Measurements from ENCODE around the gene ZNF724.
"Not testable (repeated sequence)": the region's sequence is repeated elsewhere in the genome, so short reads cannot be mapped to it uniquely, and the experiment has no call there.

ZNF724 gene

DNA sequence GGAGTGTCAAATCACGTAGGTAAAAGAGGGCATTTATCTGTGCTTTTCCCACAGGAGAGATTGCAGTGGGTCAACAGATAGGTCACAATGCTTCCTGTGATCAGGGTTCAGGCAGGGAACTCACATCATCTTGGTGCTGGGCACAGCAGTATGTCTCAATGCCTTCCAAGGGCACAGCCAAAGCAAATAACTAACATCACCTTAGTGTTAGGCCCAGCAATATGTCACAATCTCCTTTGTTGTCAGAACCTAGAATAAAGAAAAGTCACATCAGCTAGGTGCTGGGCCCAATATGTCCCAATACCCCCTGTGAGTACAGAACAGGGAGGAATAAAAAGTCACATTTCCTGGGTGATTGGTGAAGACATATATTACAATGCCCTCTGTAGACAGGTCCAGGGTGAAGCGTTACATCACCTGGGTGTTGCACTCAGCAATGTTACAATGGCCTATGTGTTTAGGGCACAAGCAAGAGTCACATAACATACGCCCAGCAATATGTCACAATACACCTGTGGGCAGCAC, 11.4 kb upstream of the ZNF724 start:
- no peak overlapping the region for H3K4me3 ChIP-seq (ENCODE audit: low read depth, low read length)
- TF ChIP-seq, protein P1, sequence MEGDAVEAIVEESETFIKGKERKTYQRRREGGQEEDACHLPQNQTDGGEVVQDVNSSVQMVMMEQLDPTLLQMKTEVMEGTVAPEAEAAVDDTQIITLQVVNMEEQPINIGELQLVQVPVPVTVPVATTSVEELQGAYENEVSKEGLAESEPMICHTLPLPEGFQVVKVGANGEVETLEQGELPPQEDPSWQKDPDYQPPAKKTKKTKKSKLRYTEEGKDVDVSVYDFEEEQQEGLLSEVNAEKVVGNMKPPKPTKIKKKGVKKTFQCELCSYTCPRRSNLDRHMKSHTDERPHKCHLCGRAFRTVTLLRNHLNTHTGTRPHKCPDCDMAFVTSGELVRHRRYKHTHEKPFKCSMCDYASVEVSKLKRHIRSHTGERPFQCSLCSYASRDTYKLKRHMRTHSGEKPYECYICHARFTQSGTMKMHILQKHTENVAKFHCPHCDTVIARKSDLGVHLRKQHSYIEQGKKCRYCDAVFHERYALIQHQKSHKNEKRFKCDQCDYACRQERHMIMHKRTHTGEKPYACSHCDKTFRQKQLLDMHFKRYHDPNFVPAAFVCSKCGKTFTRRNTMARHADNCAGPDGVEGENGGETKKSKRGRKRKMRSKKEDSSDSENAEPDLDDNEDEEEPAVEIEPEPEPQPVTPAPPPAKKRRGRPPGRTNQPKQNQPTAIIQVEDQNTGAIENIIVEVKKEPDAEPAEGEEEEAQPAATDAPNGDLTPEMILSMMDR (IDR thresholded peaks at IDR 0.05; ENCODE audit: borderline replicate concordance, insufficient read depth, low read depth, low read length), result no peak

GRCh38 chr19:23260956-23261355, 10.8 kb upstream of the ZNF724 start:
- no peak overlapping the region for H3K4me3 ChIP-seq (ENCODE audit: low read depth, low read length)
- TF ChIP-seq, protein P1 (IDR thresholded peaks at IDR 0.05; ENCODE audit: borderline replicate concordance, insufficient read depth, low read depth, low read length), result no peak

DNA sequence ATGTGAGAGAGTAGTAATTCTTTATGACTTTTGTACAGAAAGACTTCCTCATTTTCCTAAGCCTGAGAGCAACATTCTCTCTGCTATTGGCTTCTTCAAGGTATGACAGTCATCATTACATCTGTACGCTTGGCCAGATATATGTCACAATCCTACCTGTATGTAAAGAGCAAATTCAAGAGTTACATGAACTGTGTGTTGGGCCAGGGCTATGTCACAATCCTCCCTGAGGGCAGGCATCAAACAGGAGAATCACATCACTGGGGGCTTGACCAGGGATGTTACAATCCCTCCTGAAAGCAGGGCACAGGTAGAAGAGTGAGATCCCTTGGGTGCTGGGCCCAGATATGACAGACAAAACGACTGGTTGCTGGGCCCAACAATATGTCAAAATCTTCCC, 9.8 kb upstream of the ZNF724 start:
- TF ChIP-seq, protein P1 (IDR thresholded peaks at IDR 0.05; ENCODE audit: borderline replicate concordance, insufficient read depth, low read depth, low read length), result no peak

GRCh38 chr19:23255700-23256099, 5.5 kb upstream of the ZNF724 start:
- H3K4me3 ChIP-seq (ENCODE audit: low read depth, low read length), result no peak overlapping the region
- TF ChIP-seq, protein P1 (IDR thresholded peaks at IDR 0.05; ENCODE audit: borderline replicate concordance, insufficient read depth, low read depth, low read length), result no peak

More for the DNA sequence above, 9.8 kb upstream of the ZNF724 start:
- H3K4me3 ChIP-seq (ENCODE audit: low read depth, low read length), result no peak overlapping the region

DNA sequence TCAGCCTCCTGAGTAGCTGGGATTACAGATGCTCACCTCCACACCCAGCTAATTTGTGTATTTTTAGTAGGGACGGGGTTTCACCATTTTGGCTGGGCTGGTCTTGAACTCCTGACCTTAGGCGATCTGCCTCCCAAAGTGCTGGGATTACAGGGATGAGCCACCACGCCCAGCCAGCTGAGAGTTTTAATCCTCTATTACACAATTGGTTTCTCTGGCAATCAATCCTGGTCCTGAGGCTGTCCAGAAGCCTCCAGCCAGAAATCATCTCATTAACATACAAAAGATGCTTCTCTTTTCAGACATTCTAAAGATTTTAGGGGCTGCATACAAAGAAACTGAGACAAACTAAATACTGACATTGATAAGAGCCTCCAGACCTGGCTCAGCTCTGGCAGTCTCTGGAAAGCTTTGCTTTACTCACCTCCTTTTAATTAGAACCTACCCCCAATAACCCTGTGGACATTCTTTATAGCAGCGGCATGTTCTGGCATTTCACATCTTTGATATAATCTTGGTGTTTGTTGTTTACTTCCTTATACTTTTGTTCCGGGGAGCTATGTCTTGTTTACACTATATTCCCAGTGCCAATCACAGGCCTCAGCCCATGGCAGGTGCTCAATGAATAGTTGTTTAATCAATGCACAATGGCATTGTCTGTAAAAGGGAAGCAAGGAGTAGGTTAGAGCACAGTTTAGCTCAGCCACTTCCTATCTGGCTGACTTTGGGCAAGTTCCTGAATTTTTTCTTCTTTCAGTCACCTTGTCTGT, 4.1 kb upstream of the ZNF724 start:
- no peak overlapping the region for H3K4me3 ChIP-seq (ENCODE audit: low read depth, low read length)
- TF ChIP-seq, protein P1 (IDR thresholded peaks at IDR 0.05; ENCODE audit: borderline replicate concordance, insufficient read depth, low read depth, low read length), result no peak

- H3K4me3 ChIP-seq (ENCODE audit: low read depth, low read length), result not testable (repeated sequence)
Measured at GRCh38 chr19:23253256-23253655, 3.1 kb upstream of the ZNF724 start.

DNA sequence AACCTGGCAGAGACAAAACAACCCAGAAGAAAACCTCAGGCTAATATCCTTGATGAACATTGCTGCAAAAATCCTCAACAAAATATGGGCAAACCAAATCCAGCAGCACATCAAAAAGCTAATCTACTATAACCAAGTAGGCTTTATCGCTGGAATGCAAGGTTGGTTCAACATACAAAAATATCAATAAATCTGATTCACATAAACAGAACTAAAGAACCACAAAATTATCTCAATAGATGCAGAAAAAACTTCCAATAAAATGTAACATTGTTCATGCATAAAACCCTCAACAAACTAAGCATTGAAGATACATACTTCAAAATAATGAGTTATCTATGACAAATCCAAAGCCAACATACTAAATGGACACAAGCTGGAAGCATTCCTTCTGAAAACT, 8.8 kb downstream of the ZNF724 start:
- no peak overlapping the region for H3K4me3 ChIP-seq (ENCODE audit: low read depth, low read length)
- TF ChIP-seq, protein P1 (IDR thresholded peaks at IDR 0.05; ENCODE audit: borderline replicate concordance, insufficient read depth, low read depth, low read length), result no peak

All from GM12875 (cell line).